Measurements from ENCODE around the gene RIMS1. TPM values are rescaled to one million over a fixed set of nuclear protein-coding genes. Genes with fewer than 3 reads are reported as not detected.

The RIMS1 gene
- total RNA-seq, 5 donors from 2014 or later (not counting 1 experiment from before 2014, with no cell fraction given) = not detected

DNA sequence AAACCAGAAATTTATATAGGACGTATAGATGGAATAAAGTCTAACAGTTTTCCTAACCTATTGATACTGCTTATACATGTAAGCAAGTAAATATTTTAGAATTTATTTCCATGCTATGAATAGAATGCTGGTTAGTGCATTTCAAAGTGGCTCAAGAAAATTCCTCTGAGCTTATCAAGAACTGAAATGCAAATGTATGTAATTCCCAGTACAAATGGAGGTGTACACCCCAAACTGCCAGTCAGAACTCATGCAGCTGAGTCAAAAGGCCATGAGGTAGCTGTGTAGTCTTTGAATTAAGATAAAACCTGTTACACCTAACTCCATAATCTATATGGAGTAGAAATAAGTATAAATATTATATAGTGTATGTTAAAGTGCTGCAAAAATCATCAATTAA lies 503.3 kb downstream of the RIMS1 start:
- H3K27ac Mint-ChIP-seq = no peak overlapping the region
- Histone ChIP-seq H3K9me3 (no peaks in the 10 kb centered on the region), H3K4me3 (ENCODE audit: control insufficient read depth in 1 of 2, extremely low read depth in 1 of 2, low read length in 1 of 2) (no peak overlapping the region), H3K4me1 (ENCODE audit: control insufficient read depth in 1 of 2, extremely low read depth in 1 of 2, insufficient read depth in 2 of 2, low read length in 2 of 2) (no peaks in the 10 kb centered on the region), H3K27ac (ENCODE audit: low read length) (no peak overlapping the region), H3K27me3 (replicated peaks in 1 of 2; ENCODE audit: control insufficient read depth in 2 of 2, extremely low read depth in 1 of 2, insufficient read depth in 2 of 2, low read length in 1 of 2) (no peaks in the 10 kb centered on the region), H3K36me3 (ENCODE audit: control insufficient read depth in 2 of 2, extremely low read depth in 1 of 2, insufficient read depth in 1 of 2, low read length in 1 of 2) (no peaks in the 10 kb centered on the region)
- no peak for DNase-seq
- H3K9me3 Mint-ChIP-seq = no peaks in the 10 kb centered on the region
- no peaks in the 10 kb centered on the region for H3K4me1 Mint-ChIP-seq
- H3K27me3 Mint-ChIP-seq = peaks cover 7 to 23% of the 10 kb centered on the region in 2 donors
- ChIA-PET POLR2A (no interaction called here), CTCF (interaction anchor here in 1 of 2 donors (1.3 kb wide), 1 partner anchor 22 kb away, joined by 3 read pairs; no protein-coding TSS in a partner anchor)
- no peak for ATAC-seq (replicated peaks in 1 of 4)
- no CpG with 5 or more reads among the region's 1 CpG for WGBS (ENCODE audit: insufficient coverage)
- H3K36me3 Mint-ChIP-seq = no peaks in the 10 kb centered on the region
- no peak overlapping the region for H3K4me3 Mint-ChIP-seq

DNA sequence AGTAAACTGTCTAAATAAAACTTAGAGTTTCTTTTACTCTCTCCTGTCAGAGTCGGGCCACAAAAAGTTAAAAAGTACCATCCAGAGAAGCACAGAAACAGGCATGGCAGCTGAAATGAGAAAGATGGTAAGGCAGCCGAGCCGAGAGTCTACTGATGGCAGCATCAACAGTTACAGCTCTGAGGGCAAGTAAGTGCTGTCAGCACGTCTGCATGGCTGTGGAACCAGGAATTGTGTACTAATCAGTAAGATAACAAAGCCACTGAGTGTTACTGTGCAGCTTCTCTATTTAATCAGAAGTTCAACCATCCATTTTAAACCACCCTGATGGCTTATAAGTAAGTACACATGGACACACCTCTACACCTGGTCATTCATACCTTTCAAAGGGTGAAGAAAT lies 504.2 kb downstream of the RIMS1 start:
- Mint-ChIP-seq H3K36me3 (no peaks in the 10 kb centered on the region), H3K9me3 (no peaks in the 10 kb centered on the region), H3K27ac (no peak overlapping the region), H3K4me1 (no peaks in the 10 kb centered on the region), H3K4me3 (no peak overlapping the region), H3K27me3 (peaks cover 10 to 28% of the 10 kb centered on the region in 2 donors)
- Histone ChIP-seq H3K27me3 (replicated peaks in 1 of 2; ENCODE audit: control insufficient read depth in 2 of 2, extremely low read depth in 1 of 2, insufficient read depth in 2 of 2, low read length in 1 of 2) (no peaks in the 10 kb centered on the region), H3K36me3 (ENCODE audit: control insufficient read depth in 2 of 2, extremely low read depth in 1 of 2, insufficient read depth in 1 of 2, low read length in 1 of 2) (no peaks in the 10 kb centered on the region), H3K4me1 (ENCODE audit: control insufficient read depth in 1 of 2, extremely low read depth in 1 of 2, insufficient read depth in 2 of 2, low read length in 2 of 2) (no peaks in the 10 kb centered on the region), H3K27ac (ENCODE audit: low read length) (no peak overlapping the region), H3K4me3 (ENCODE audit: control insufficient read depth in 1 of 2, extremely low read depth in 1 of 2, low read length in 1 of 2) (no peak overlapping the region), H3K9me3 (no peaks in the 10 kb centered on the region)
- ATAC-seq (replicated peaks in 1 of 4) (no peak), DNase-seq (no peak)
- WGBS (ENCODE audit: insufficient coverage) = 60% methylated on average over 3 of the region's 4 CpGs
- ChIA-PET POLR2A (no interaction called here), CTCF (no interaction called here)

DNA sequence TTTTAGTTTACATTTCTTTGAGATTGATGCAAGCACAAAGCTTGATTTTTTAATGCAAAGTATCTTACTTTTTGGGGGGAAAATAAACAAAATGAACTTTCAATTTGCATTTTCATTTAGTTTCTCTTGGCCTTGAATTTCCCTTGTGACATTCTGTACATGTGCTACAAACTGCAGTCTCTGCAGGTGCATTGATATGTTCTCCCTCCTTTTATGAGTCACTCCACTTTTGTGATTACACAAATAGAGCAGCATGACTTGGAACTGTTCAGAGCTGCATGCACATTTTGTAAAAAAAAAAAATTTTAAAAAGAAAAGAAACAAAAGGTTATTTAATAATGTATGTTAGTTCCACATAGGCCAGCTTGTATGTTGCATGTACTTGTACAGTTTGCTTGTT lies 515.5 kb downstream of the RIMS1 start:
- CTCF ChIA-PET = interaction anchor here in 1 of 2 donors (1.5 kb wide), 1 partner anchor 9 kb away, joined by 7 read pairs; no protein-coding TSS in a partner anchor

DNA sequence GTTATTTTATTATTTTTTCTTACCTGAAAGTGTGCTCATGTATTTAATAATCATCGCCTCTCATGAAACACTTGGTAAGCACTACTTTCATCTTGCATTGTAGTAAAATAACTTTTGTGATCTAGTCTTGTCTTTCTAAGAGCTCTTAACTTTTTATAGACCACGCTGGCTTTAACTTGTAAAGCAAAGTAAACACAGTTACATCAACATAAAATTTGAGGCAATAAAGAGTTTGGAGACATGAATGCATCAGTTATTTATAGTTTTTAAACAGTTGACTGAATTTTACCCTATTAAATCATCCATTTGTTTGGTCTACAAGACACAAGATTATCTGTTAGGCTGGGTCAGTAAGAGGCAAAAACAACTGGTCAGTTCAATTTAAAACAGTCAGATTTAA lies 517.1 kb downstream of the RIMS1 start:
- WGBS (ENCODE audit: insufficient coverage) = no CpG with 5 or more reads among the region's 2 CpGs
- no peaks in the 10 kb centered on the region for H3K36me3 ChIP-seq (ENCODE audit: control insufficient read depth in 2 of 2, extremely low read depth in 1 of 2, insufficient read depth in 1 of 2, low read length in 1 of 2)
- Mint-ChIP-seq H3K4me3 (no peak overlapping the region), H3K9me3 (no peaks in the 10 kb centered on the region), H3K4me1 (no peaks in the 10 kb centered on the region), H3K36me3 (no peaks in the 10 kb centered on the region), H3K27me3 (peaks cover 3 to 10% of the 10 kb centered on the region in 2 donors), H3K27ac (no peak overlapping the region)
- H3K9me3 ChIP-seq = no peaks in the 10 kb centered on the region
- no peak overlapping the region for H3K4me3 ChIP-seq (ENCODE audit: control insufficient read depth in 1 of 2, extremely low read depth in 1 of 2, low read length in 1 of 2)
- peaks cover 0 to 5% of the 10 kb centered on the region in 2 experiments for H3K27me3 ChIP-seq (replicated peaks in 1 of 2; ENCODE audit: control insufficient read depth in 2 of 2, extremely low read depth in 1 of 2, insufficient read depth in 2 of 2, low read length in 1 of 2)
- DNase-seq = no peak
- H3K27ac ChIP-seq (ENCODE audit: low read length) = no peak overlapping the region
- H3K4me1 ChIP-seq (ENCODE audit: control insufficient read depth in 1 of 2, extremely low read depth in 1 of 2, insufficient read depth in 2 of 2, low read length in 2 of 2) = no peaks in the 10 kb centered on the region
- ATAC-seq (replicated peaks in 1 of 4) = no peak
- ChIA-PET POLR2A (no interaction called here), CTCF (interaction anchor here (1.2 to 1.5 kb wide), 2 partner anchors 9 to 13 kb away, joined by 3 to 7 read pairs; no protein-coding TSS in a partner anchor)

More for the DNA sequence above, 515.5 kb downstream of the RIMS1 start:
- Mint-ChIP-seq H3K27me3 (peaks cover 0 to 7% of the 10 kb centered on the region in 2 donors), H3K4me1 (no peaks in the 10 kb centered on the region), H3K27ac (no peak overlapping the region), H3K36me3 (no peaks in the 10 kb centered on the region), H3K9me3 (no peaks in the 10 kb centered on the region), H3K4me3 (no peak overlapping the region)
- DNase-seq = no peak
- POLR2A ChIA-PET = no interaction called here
- peaks cover 0 to 3% of the 10 kb centered on the region in 2 experiments for H3K27me3 ChIP-seq (replicated peaks in 1 of 2; ENCODE audit: control insufficient read depth in 2 of 2, extremely low read depth in 1 of 2, insufficient read depth in 2 of 2, low read length in 1 of 2)
- no peak overlapping the region for H3K27ac ChIP-seq (ENCODE audit: low read length)
- H3K36me3 ChIP-seq (ENCODE audit: control insufficient read depth in 2 of 2, extremely low read depth in 1 of 2, insufficient read depth in 1 of 2, low read length in 1 of 2) = no peaks in the 10 kb centered on the region
- H3K4me3 ChIP-seq (ENCODE audit: control insufficient read depth in 1 of 2, extremely low read depth in 1 of 2, low read length in 1 of 2) = no peak overlapping the region
- ATAC-seq (replicated peaks in 1 of 4) = no peak
- no peaks in the 10 kb centered on the region for H3K9me3 ChIP-seq
- no peaks in the 10 kb centered on the region for H3K4me1 ChIP-seq (ENCODE audit: control insufficient read depth in 1 of 2, extremely low read depth in 1 of 2, insufficient read depth in 2 of 2, low read length in 2 of 2)

DNA sequence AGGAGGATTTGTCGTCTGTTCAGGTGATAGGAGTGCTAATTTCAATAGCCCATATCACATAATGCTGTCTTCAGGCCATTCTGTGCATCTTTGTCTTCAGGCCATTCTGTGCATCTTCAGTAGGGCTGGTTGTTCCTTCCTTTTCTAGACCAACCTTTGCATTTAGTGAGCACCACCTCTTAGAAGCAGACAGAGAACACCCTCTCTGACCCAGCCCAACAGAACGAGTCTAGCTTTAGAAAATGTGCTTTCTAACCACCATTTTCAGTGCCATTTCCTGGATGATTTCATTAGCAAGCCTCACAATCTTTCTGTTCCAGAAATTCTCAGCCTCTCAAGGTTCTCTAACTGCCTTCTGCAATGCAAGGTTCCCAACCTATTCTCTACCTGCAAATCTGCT lies 520.2 kb downstream of the RIMS1 start:
- H3K9me3 Mint-ChIP-seq = no peaks in the 10 kb centered on the region
- H3K27me3 ChIP-seq (replicated peaks in 1 of 2; ENCODE audit: control insufficient read depth in 2 of 2, extremely low read depth in 1 of 2, insufficient read depth in 2 of 2, low read length in 1 of 2) = peaks cover 0 to 5% of the 10 kb centered on the region in 2 experiments
- no peak overlapping the region for H3K4me3 ChIP-seq (ENCODE audit: control insufficient read depth in 1 of 2, extremely low read depth in 1 of 2, low read length in 1 of 2)
- H3K36me3 ChIP-seq (ENCODE audit: control insufficient read depth in 2 of 2, extremely low read depth in 1 of 2, insufficient read depth in 1 of 2, low read length in 1 of 2) = no peaks in the 10 kb centered on the region
- WGBS (ENCODE audit: insufficient coverage) = 13% methylated on average over 1 of the region's 2 CpGs
- ATAC-seq (replicated peaks in 1 of 4) (no peak), DNase-seq (no peak)
- H3K9me3 ChIP-seq = no peaks in the 10 kb centered on the region
- no peaks in the 10 kb centered on the region for H3K4me1 ChIP-seq (ENCODE audit: control insufficient read depth in 1 of 2, extremely low read depth in 1 of 2, insufficient read depth in 2 of 2, low read length in 2 of 2)
- H3K27ac ChIP-seq (ENCODE audit: low read length) = no peak overlapping the region
- ChIA-PET CTCF (no interaction called here), POLR2A (no interaction called here)
- no peaks in the 10 kb centered on the region for H3K4me1 Mint-ChIP-seq
- no peak overlapping the region for H3K4me3 Mint-ChIP-seq
- no peak overlapping the region for H3K27ac Mint-ChIP-seq
- H3K36me3 Mint-ChIP-seq = no peaks in the 10 kb centered on the region
- peaks cover 3 to 10% of the 10 kb centered on the region in 2 donors for H3K27me3 Mint-ChIP-seq

DNA sequence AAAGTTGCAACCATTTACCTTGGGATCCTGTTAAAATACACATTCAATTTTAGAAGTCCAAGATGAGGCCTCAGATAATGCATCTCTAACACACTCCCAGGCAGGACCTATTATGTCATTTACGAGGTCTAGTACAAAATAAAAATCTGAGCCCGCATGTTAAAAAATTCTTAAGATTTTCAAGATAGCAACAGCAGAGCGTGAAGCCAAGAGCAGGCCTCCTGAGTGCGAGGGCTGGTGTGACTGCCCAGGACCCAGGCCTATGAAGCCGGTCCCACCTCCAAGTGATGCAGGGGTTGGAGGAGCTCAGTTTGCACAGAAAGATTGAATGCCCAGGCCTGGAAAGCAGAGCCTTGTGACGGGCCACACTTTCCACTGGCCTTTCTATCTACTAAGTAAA lies 524.4 kb downstream of the RIMS1 start:
- Mint-ChIP-seq H3K27ac (no peak overlapping the region), H3K36me3 (no peaks in the 10 kb centered on the region), H3K4me1 (no peaks in the 10 kb centered on the region), H3K9me3 (no peaks in the 10 kb centered on the region), H3K4me3 (no peak overlapping the region), H3K27me3 (peaks cover 9 to 15% of the 10 kb centered on the region in 2 donors)
- Histone ChIP-seq H3K4me3 (ENCODE audit: control insufficient read depth in 1 of 2, extremely low read depth in 1 of 2, low read length in 1 of 2) (no peak overlapping the region), H3K36me3 (ENCODE audit: control insufficient read depth in 2 of 2, extremely low read depth in 1 of 2, insufficient read depth in 1 of 2, low read length in 1 of 2) (no peaks in the 10 kb centered on the region), H3K27me3 (replicated peaks in 1 of 2; ENCODE audit: control insufficient read depth in 2 of 2, extremely low read depth in 1 of 2, insufficient read depth in 2 of 2, low read length in 1 of 2) (peaks cover 0 to 8% of the 10 kb centered on the region in 2 experiments), H3K27ac (ENCODE audit: low read length) (no peak overlapping the region), H3K4me1 (ENCODE audit: control insufficient read depth in 1 of 2, extremely low read depth in 1 of 2, insufficient read depth in 2 of 2, low read length in 2 of 2) (no peaks in the 10 kb centered on the region), H3K9me3 (no peaks in the 10 kb centered on the region)
- ChIA-PET CTCF (interaction anchor here (0.7 to 5.7 kb wide), 24 partner anchors 9 to 1552 kb away, joined by 3 to 72 read pairs (median 5); partner anchors contain the start of gene MTO1 (in 1 of the 2)), POLR2A (no interaction called here)
- no peak for ATAC-seq (replicated peaks in 1 of 4)
- WGBS (ENCODE audit: insufficient coverage) = 76% methylated on average over 4 of the region's 6 CpGs
- DNase-seq = no peak

Data from T-cell (primary cell).